IMR-90 (cell line): ENCODE data around the gene ANKFY1. TPM values are rescaled to one million over a fixed set of nuclear protein-coding genes. Genes with fewer than 3 reads are reported as not detected.

ENCODE experiments used
- ATAC-seq: fragments of 200-7000 bp; cut with Tn5 transposase; 2 replicates; pipeline ENCODE4 v1.9.1; 2020; ENCODE audit warnings: low read depth, mild to moderate bottlenecking, moderate library complexity
- BruUV-seq: library from RNA; stranded (reverse); fragments of 400-500 nt; replicated peaks from 2 replicates; lab custom pipeline; 2021; lab: Mats Ljungman, UMichigan
- CTCF ChIA-PET: fragments of 300-600 bp; formaldehyde crosslinking; extraction: SDS; loops from one replicate; lab custom pipeline; 2021; ENCODE audit warnings: antibody characterized with exemption; lab: Yijun Ruan, JAX
- POLR2A ChIA-PET: fragments of 300-600 bp; sonication (Branson Sonifier 250); formaldehyde crosslinking; loops from one replicate; lab custom pipeline; 2022; ENCODE audit warnings: antibody characterized with exemption; ENCODE audit not compliant: unreplicated experiment; lab: Charles Lee
- DNase-seq: peaks from one replicate; pipeline ENCODE4 v3.0.0; 2013
- H2AFZ ChIP-seq: replicated peaks from 2 replicates; pipeline ENCODE3; 2013; ENCODE audit warnings: low read length, mild to moderate bottlenecking; ENCODE audit not compliant: poor library complexity
- H2AK5ac ChIP-seq: 2 replicates; pipeline ENCODE4 v1.6.1; 2013; ENCODE audit warnings: low read depth, low read length, inconsistent platforms
- H2AK9ac ChIP-seq: replicated peaks from 2 replicates; pipeline ENCODE3; 2013; ENCODE audit warnings: mild to moderate bottlenecking, low read depth, low read length, moderate library complexity; ENCODE audit not compliant: poor library complexity
- H2BK120ac ChIP-seq: 2 replicates; pipeline ENCODE4 v1.6.1; 2013; ENCODE audit warnings: low read depth, low read length, inconsistent platforms
- H2BK15ac ChIP-seq: 3 replicates; pipeline ENCODE4 v1.6.1; 2013; ENCODE audit warnings: low read depth, low read length, inconsistent platforms
- H2BK20ac ChIP-seq: 2 replicates; pipeline ENCODE4 v1.6.1; 2013; ENCODE audit warnings: low read depth, mild to moderate bottlenecking, inconsistent platforms, low read length, moderate library complexity
- H2BK5ac ChIP-seq: 2 replicates; pipeline ENCODE4 v1.6.1; 2013; ENCODE audit warnings: mild to moderate bottlenecking, low read depth, low read length, inconsistent platforms; ENCODE audit not compliant: poor library complexity, severe bottlenecking
- H3K14ac ChIP-seq: replicated peaks from 2 replicates; pipeline ENCODE4 v1.6.1; 2013; ENCODE audit warnings: low read depth, low read length, inconsistent platforms
- H3K18ac ChIP-seq: 2 replicates; pipeline ENCODE4 v1.6.1; 2013; ENCODE audit warnings: low read depth, low read length, control low read depth
- H3K23ac ChIP-seq: 2 replicates; pipeline ENCODE4 v1.6.1; 2013; ENCODE audit warnings: low read depth, low read length, inconsistent platforms
- H3K27ac ChIP-seq: 2 replicates; pipeline ENCODE4 v1.5.1; 2013; ENCODE audit warnings: mild to moderate bottlenecking, control low read depth, low read length; ENCODE audit not compliant: insufficient read depth
- H3K27me3 ChIP-seq: 2 replicates; pipeline ENCODE4 v1.6.1; 2013; ENCODE audit warnings: low read length; ENCODE audit not compliant: control insufficient read depth, insufficient read depth
- H3K36me3 ChIP-seq: 2 replicates; pipeline ENCODE4 v1.6.1; 2013; ENCODE audit warnings: low read length, mixed read lengths; ENCODE audit not compliant: control insufficient read depth, insufficient read depth
- H3K4ac ChIP-seq: 2 replicates; pipeline ENCODE4 v1.6.1; 2013; ENCODE audit warnings: low read depth, low read length, inconsistent platforms
- H3K4me1 ChIP-seq: 2 replicates; pipeline ENCODE4 v1.6.1; 2013; ENCODE audit warnings: low read length, mixed read lengths; ENCODE audit not compliant: control insufficient read depth, insufficient read depth
- H3K4me2 ChIP-seq: 2 replicates; pipeline ENCODE4 v1.6.1; 2013; ENCODE audit warnings: low read depth, mild to moderate bottlenecking, control low read depth, low read length, moderate library complexity
- H3K4me3 ChIP-seq: 2 replicates; pipeline ENCODE4 v1.5.1; 2013; ENCODE audit warnings: low read depth, mild to moderate bottlenecking, control low read depth, low read length, moderate library complexity; ENCODE audit not compliant: insufficient read depth
- H3K56ac ChIP-seq: 2 replicates; pipeline ENCODE4 v1.6.1; 2013; ENCODE audit warnings: low read length, inconsistent platforms; ENCODE audit not compliant: insufficient read depth; ENCODE audit errors: extremely low read depth
- H3K79me1 ChIP-seq, 2 experiments: 2 replicates each; pipeline ENCODE4 v1.6.1; 2013; ENCODE audit warnings: low read length in 2 of 2, inconsistent platforms in 1 of 2, low read depth in 1 of 2
- H3K9ac ChIP-seq: 2 replicates; pipeline ENCODE4 v1.6.1; 2013; ENCODE audit warnings: low read depth, low read length, control low read depth
- H3K9me1 ChIP-seq: 2 replicates; pipeline ENCODE4 v1.6.1; 2013; ENCODE audit warnings: low read length, inconsistent platforms; ENCODE audit not compliant: insufficient read depth
- H3K9me3 ChIP-seq: 2 replicates; pipeline ENCODE4 v1.6.1; 2013; ENCODE audit warnings: low read length; ENCODE audit not compliant: control insufficient read depth, insufficient read depth
- H4K20me1 ChIP-seq: 2 replicates; pipeline ENCODE4 v1.6.1; 2013; ENCODE audit warnings: low read length, inconsistent platforms; ENCODE audit not compliant: insufficient read depth
- H4K5ac ChIP-seq: 2 replicates; pipeline ENCODE4 v1.6.1; 2013; ENCODE audit warnings: mild to moderate bottlenecking, low read depth, low read length, control low read depth
- H4K8ac ChIP-seq, 2 experiments: 2 replicates each; pipeline ENCODE4 v1.6.1; 2013; ENCODE audit warnings: low read depth in 2 of 2, low read length in 2 of 2, control low read depth in 1 of 2, inconsistent platforms in 1 of 2
- H4K91ac ChIP-seq: 2 replicates; pipeline ENCODE4 v1.6.1; 2013; ENCODE audit warnings: low read depth, low read length, inconsistent platforms; ENCODE audit not compliant: insufficient read depth
- BHLHE40 ChIP-seq: fragments of 150-350 bp; IDR thresholded peaks from 2 replicates; pipeline ENCODE4 v1.6.1; 2016; ENCODE audit warnings: mild to moderate bottlenecking, low read depth, low read length
- CEBPB ChIP-seq: IDR thresholded peaks from 2 replicates; pipeline ENCODE4 v1.6.1; 2012; ENCODE audit warnings: low read depth, low read length, improper control_type of control experiment
- CHD1 ChIP-seq: IDR thresholded peaks from 2 replicates; pipeline ENCODE4 v1.6.1; 2012; ENCODE audit warnings: low read depth, low read length, improper control_type of control experiment
- ELK1 ChIP-seq: fragments of 150-350 bp; IDR thresholded peaks from 2 replicates; pipeline ENCODE4 v1.6.1; 2016; ENCODE audit warnings: low read depth, mild to moderate bottlenecking, low read length, moderate library complexity, borderline replicate concordance
- FOS ChIP-seq: fragments of 150-350 bp; IDR thresholded peaks from 2 replicates; pipeline ENCODE4 v1.6.1; 2016; ENCODE audit warnings: low read depth, low read length
- MAFK ChIP-seq: IDR thresholded peaks from 2 replicates; pipeline ENCODE4 v1.6.1; 2012; ENCODE audit warnings: low read depth, low read length, improper control_type of control experiment
- MAZ ChIP-seq: IDR thresholded peaks from 2 replicates; pipeline ENCODE4 v1.6.1; 2012; ENCODE audit warnings: low read depth, mild to moderate bottlenecking, low read length, improper control_type of control experiment, moderate library complexity, borderline replicate concordance
- MXI1 ChIP-seq: IDR thresholded peaks from 2 replicates; pipeline ENCODE4 v1.6.1; 2012; ENCODE audit warnings: low read depth, mild to moderate bottlenecking, low read length, moderate library complexity, borderline replicate concordance
- NFE2L2 ChIP-seq: fragments of 150-350 bp; IDR thresholded peaks from 2 replicates; pipeline ENCODE4 v1.6.1; 2016; ENCODE audit warnings: low read depth, mild to moderate bottlenecking, low read length
- POLR2A ChIP-seq: IDR thresholded peaks from 2 replicates; pipeline ENCODE4 v1.6.1; 2012; ENCODE audit warnings: mild to moderate bottlenecking, low read depth, low read length
- RAD21 ChIP-seq: IDR thresholded peaks from 2 replicates; pipeline ENCODE4 v1.6.1; 2012; ENCODE audit warnings: low read length, improper control_type of control experiment
- RCOR1 ChIP-seq: IDR thresholded peaks from 2 replicates; pipeline ENCODE4 v1.6.1; 2012; ENCODE audit warnings: mild to moderate bottlenecking, low read length, improper control_type of control experiment; ENCODE audit not compliant: insufficient replicate concordance
- SMC3 ChIP-seq: fragments of 150-350 bp; IDR thresholded peaks from 2 replicates; pipeline ENCODE4 v1.6.1; 2016; ENCODE audit warnings: low read depth, mild to moderate bottlenecking, antibody characterized with exemption, low read length, moderate library complexity
- USF2 ChIP-seq: fragments of 150-350 bp; IDR thresholded peaks from 2 replicates; pipeline ENCODE4 v1.6.1; 2017; ENCODE audit warnings: mild to moderate bottlenecking, antibody characterized with exemption, low read length, low read depth
- WGBS, 2 experiments: methylation state at CpG; one replicate each; pipeline versions ENCODE4 v1.1.5 to v1.1.7; 2013; ENCODE audit warnings: missing lambda C conversion rate in 2 of 2; ENCODE audit not compliant: insufficient read length in 1 of 2; ENCODE audit errors: extremely low coverage in 2 of 2; 5-methylcytosine and 5-hydroxymethylcytosine counted together
- dilution Hi-C: fragments of 300-500 bp; cut with HindIII; formaldehyde crosslinking; loops from one replicate; pipeline ENCODE4 v1.14.3; 2018; ENCODE audit warnings: low sequenced_read_pairs; ENCODE audit not compliant: unreplicated experiment
- in situ Hi-C: fragments of 300-500 bp; cut with MboI; formaldehyde crosslinking; loops from 3 replicates; pipeline ENCODE4 v1.14.3; 2019; ENCODE audit warnings: low sequenced_read_pairs, inconsistent platforms, mixed read lengths
- intact Hi-C: fragments of 100-400 bp; cut with micrococcal nuclease; formaldehyde crosslinking; loops from 2 replicates; pipeline ENCODE4 v1.10.0; 2022
- polyA plus RNA-seq, 3 experiments: library from polyadenylated mRNA; depleted of rRNA; stranded (reverse); fragments of >200 nt; gene quantifications; 2 replicates each; pipeline ENCODE4 v1.2.3, GENCODE V29; 2012; ENCODE audit warnings: low replicate concordance in 1 of 3
- total RNA-seq: library from RNA; depleted of rRNA; stranded (reverse); fragments of >200 nt; gene quantifications from 2 replicates; pipeline ENCODE4 v1.2.3, GENCODE V29; 2012

The ANKFY1 gene
- total and polyA plus RNA-seq, 2 of the 4 experiments (the other 2 are of a cell fraction) = 32.3 to 48.9 TPM

- intact Hi-C loops (no loop called here), dilution Hi-C loops (no loop called here), in situ Hi-C loops (no loop called here)
- H4K20me1 ChIP-seq = no peaks in the 10 kb centered on the region
- H2BK15ac ChIP-seq = no peak overlapping the region
- H3K56ac ChIP-seq = no peak overlapping the region
- no peaks in the 10 kb centered on the region for H3K4me1 ChIP-seq
- H3K27me3 ChIP-seq = no peaks in the 10 kb centered on the region
- H4K5ac ChIP-seq = no peak overlapping the region
- no peak overlapping the region for H2BK120ac ChIP-seq
- POLR2A ChIA-PET = interaction anchor here (0.6 kb wide), 1 partner anchor 365 kb away, joined by 18 read pairs; no protein-coding TSS in a partner anchor
- CTCF ChIA-PET = no interaction called here
- no peak overlapping the region for H2AK9ac ChIP-seq
- no peak overlapping the region for H3K18ac ChIP-seq
- BruUV-seq = no TSS peak
- H3K9me3 ChIP-seq = no peaks in the 10 kb centered on the region
- no peak overlapping the region for H4K8ac ChIP-seq
- H2BK5ac ChIP-seq = no peak overlapping the region
- H3K9ac ChIP-seq = no peak overlapping the region
- no peak for DNase-seq
- no peak overlapping the region for H2AK5ac ChIP-seq
- H2BK20ac ChIP-seq = no peak overlapping the region
- peaks cover 58% of the 10 kb centered on the region for H3K36me3 ChIP-seq
- no peak overlapping the region for H4K91ac ChIP-seq
- no peak overlapping the region for H3K4me3 ChIP-seq
- 95% methylated on average over 10 of the region's 18 CpGs; no CpG with 5 or more reads in 1 of the 2 experiments for WGBS, 2 experiments
- no peak overlapping the region for H3K23ac ChIP-seq
- no peak for TF ChIP-seq MXI1
- no peak for TF ChIP-seq POLR2A
- TF ChIP-seq USF2 = no peak
- no peak for TF ChIP-seq CHD1
- no peak for TF ChIP-seq NFE2L2
- no peak for TF ChIP-seq MAFK
- no peak for TF ChIP-seq FOS
- no peak for TF ChIP-seq CEBPB
- no peak for TF ChIP-seq RAD21
- TF ChIP-seq ELK1 = no peak
- no peak for TF ChIP-seq RCOR1
- no peak for TF ChIP-seq BHLHE40
- no peak for TF ChIP-seq SMC3
- TF ChIP-seq MAZ = no peak
- no peak for ATAC-seq
- no peak overlapping the region for H3K27ac ChIP-seq
- H3K4me2 ChIP-seq = no peak overlapping the region
- H3K14ac ChIP-seq = no peak overlapping the region
- no peak overlapping the region for H2AFZ ChIP-seq
- peaks cover 0 to 10% of the 10 kb centered on the region in 2 experiments; a peak in 3 of 4 replicates for H3K79me1 ChIP-seq
- no peaks in the 10 kb centered on the region; the same call in 1 of the 2 replicates for H3K9me1 ChIP-seq
- H3K4ac ChIP-seq = no peak overlapping the region
Observed at GRCh38 chr17:4184811-4185210, 79.0 kb downstream of the ANKFY1 start.
